ENCODE measurements around the gene ETV3L.

Gene ETV3L

DNA sequence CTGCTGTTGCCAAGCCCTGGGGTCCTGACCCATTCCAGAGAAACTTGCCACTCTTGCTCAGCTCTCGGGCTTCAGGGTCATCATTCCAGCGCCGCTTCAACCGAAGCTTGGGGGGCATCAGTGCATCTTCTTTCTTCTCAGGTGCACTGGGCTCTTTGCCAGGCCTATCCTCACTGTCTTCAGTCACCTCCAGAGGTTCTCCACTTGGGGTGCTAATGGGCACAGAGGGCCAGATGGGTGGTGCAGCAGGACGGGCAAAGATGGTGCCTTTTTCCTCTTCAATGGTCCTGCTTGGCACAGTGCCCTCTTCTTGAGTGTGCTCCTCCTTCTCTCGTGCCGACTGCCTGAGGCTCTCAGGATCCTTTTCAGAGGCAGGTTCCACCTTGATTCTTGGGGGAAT is 25.2 kb upstream of the ETV3L start:
- Histone ChIP-seq H3K36me3 (ENCODE audit: control insufficient read depth, insufficient read depth, low read length) (peaks cover 17% of the 10 kb centered on the region), H3K9ac (ENCODE audit: low read depth, low read length) (no peak overlapping the region), H3K4me3 (ENCODE audit: low read depth, low read length) (no peak overlapping the region), H3K4me1 (ENCODE audit: control insufficient read depth, insufficient read depth, low read length) (no peaks in the 10 kb centered on the region), H3K27me3 (ENCODE audit: control insufficient read depth, insufficient read depth, low read length) (no peaks in the 10 kb centered on the region), H3K9me3 (ENCODE audit: control insufficient read depth, insufficient read depth, low read length) (no peaks in the 10 kb centered on the region)

DNA sequence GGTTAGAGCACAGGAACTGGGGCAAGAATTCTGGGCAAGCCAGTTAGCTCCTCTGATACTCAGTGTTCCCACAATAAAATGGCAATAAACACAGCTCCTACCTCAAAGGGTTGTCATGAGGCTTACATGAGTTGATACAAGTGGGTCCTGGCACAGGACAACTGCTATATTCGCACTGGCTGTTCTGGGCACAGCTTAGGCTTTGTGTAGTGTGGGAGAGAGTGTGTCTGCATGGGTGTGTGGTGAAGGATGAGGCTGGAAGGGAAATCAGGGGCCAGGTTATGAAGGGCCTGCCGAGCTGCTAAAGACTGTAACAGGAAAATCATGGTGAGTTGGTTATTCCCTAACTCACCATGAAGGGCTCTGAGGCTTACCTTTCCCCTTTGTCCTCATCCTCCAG is 19.8 kb upstream of the ETV3L start:
- H3K4me3 ChIP-seq (ENCODE audit: low read depth, low read length), result no peak overlapping the region

DNA sequence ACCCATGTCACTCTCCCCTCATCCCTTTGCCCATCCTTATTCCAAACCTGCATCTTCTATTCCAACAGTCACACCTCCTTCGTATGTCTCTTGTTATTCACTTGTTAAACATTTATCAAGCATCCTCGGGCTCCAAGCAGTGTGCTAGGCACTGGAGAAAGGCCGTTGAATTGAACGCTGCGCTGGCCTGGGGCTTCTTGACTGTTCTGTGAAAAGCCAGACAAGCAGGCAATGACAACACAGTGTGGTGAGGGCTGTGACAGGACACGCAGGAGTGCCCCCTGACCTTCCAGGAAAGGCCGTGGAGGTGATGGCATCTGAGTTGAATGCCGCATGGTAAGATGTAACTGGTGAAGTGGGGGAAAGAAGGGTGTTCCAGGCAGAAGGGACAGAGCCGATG is 19.4 kb upstream of the ETV3L start:
- no peak overlapping the region for H3K9ac ChIP-seq (ENCODE audit: low read depth, low read length)
- H3K9me3 ChIP-seq (ENCODE audit: control insufficient read depth, insufficient read depth, low read length), result no peaks in the 10 kb centered on the region

More for the DNA sequence above, 19.8 kb upstream of the ETV3L start:
- H3K9me3 ChIP-seq (ENCODE audit: control insufficient read depth, insufficient read depth, low read length), result no peaks in the 10 kb centered on the region
- peaks cover 23% of the 10 kb centered on the region for H3K4me1 ChIP-seq (ENCODE audit: control insufficient read depth, insufficient read depth, low read length)
- no peak overlapping the region for H3K9ac ChIP-seq (ENCODE audit: low read depth, low read length)
- H3K36me3 ChIP-seq (ENCODE audit: control insufficient read depth, insufficient read depth, low read length), result peaks cover 4% of the 10 kb centered on the region
- H3K27me3 ChIP-seq (ENCODE audit: control insufficient read depth, insufficient read depth, low read length), result no peaks in the 10 kb centered on the region

DNA sequence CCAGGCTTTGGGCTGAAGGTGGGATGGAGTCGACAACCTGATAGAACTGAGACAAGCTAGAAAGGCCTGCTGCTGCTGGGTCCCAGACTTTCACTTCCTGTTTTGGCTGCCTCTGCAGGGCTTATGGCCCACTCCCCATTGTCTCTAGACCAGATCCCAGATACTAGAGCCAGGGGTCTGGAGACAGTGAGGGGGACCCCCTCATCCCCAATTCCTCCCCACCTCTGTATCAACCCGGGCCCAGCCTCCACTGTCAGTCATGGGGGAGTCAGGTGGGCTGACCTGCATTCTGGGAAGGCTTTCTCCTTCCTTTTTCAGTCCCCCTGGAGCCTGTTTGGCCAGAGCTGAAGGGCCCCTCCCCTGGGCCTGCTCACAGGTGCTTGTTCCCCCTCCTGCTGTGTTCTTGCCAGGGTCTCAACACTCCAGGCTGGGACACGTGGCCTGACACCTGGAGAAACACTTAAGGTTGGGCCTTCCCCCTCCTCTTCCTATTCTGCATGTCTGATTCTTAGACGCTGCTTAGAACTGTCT is 18.0 kb upstream of the ETV3L start:
- Histone ChIP-seq H3K9me3 (ENCODE audit: control insufficient read depth, insufficient read depth, low read length) (no peaks in the 10 kb centered on the region), H3K9ac (ENCODE audit: low read depth, low read length) (no peak overlapping the region), H3K36me3 (ENCODE audit: control insufficient read depth, insufficient read depth, low read length) (no peaks in the 10 kb centered on the region), H3K27me3 (ENCODE audit: control insufficient read depth, insufficient read depth, low read length) (no peaks in the 10 kb centered on the region), H3K4me1 (ENCODE audit: control insufficient read depth, insufficient read depth, low read length) (peaks cover 25% of the 10 kb centered on the region), H3K4me3 (ENCODE audit: low read depth, low read length) (no peak overlapping the region)

More for the DNA sequence above, 19.4 kb upstream of the ETV3L start:
- Histone ChIP-seq H3K4me1 (ENCODE audit: control insufficient read depth, insufficient read depth, low read length) (peaks cover 23% of the 10 kb centered on the region), H3K27me3 (ENCODE audit: control insufficient read depth, insufficient read depth, low read length) (no peaks in the 10 kb centered on the region), H3K36me3 (ENCODE audit: control insufficient read depth, insufficient read depth, low read length) (peaks cover 4% of the 10 kb centered on the region), H3K4me3 (ENCODE audit: low read depth, low read length) (no peak overlapping the region)

DNA sequence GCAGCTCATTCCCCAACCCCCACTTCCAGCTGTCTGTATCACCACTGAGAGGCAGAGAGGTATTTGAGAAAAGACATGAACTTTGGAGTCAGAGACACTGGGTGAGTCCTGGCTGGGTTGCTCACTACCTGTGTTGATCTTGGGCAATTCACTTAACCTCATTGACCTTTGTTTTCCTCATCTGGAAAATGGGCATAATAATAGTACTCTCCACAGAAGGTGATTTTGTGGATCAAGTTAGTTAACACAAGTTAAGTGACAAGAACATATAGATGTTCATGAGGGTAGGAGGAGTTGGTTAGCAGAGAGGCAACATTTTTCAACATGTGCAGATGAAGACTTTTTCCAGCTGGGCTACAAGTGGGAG is 17.1 kb upstream of the ETV3L start:
- Histone ChIP-seq H3K4me1 (ENCODE audit: control insufficient read depth, insufficient read depth, low read length) (peaks cover 25% of the 10 kb centered on the region), H3K36me3 (ENCODE audit: control insufficient read depth, insufficient read depth, low read length) (no peaks in the 10 kb centered on the region), H3K9ac (ENCODE audit: low read depth, low read length) (no peak overlapping the region), H3K27me3 (ENCODE audit: control insufficient read depth, insufficient read depth, low read length) (peaks cover 4% of the 10 kb centered on the region), H3K9me3 (ENCODE audit: control insufficient read depth, insufficient read depth, low read length) (no peaks in the 10 kb centered on the region), H3K4me3 (ENCODE audit: low read depth, low read length) (no peak overlapping the region)

DNA sequence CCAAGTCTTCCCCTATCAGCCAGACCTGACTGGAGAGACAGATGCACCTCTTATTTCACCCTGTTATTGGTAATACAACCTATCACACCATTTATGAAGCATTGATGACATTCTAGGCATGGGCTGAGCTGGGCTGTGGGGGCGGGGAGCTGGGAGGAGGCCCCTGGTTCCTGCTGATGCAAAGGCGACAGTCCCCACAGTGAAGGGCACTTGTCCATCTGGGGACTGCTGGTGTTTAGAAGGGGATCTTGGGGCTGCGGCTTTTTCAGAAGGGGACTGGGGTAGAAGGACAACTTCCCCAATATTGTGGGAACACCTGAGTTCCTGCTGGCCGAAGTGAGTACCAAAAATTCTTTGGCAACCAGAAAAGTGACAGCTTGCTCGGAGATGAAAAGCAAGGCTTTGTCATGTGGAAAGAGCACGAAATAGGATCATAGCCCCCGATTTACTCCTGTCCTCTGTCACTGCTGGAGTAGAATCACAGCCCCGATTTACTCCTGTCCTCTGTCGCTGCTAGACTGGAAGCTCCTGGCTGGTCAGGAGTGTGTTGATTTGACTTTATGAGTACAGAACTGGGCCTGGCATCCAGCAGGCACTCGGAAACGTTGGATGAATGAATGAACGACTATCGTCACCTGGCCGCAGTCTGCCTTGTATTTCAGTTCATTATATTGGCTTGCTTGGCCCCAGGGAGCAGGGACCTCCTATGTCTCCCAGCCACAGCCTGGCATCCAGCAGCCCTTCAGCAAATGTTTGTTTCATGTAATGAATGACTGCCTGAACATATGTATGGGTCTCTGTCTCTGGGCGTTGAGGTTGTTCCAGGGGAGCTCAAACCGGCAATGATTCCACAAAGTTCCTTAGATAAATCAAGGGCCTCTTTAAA is 16.5 kb upstream of the ETV3L start:
- Histone ChIP-seq H3K4me3 (ENCODE audit: low read depth, low read length) (no peak overlapping the region), H3K27me3 (ENCODE audit: control insufficient read depth, insufficient read depth, low read length) (peaks cover 6% of the 10 kb centered on the region), H3K9me3 (ENCODE audit: control insufficient read depth, insufficient read depth, low read length) (no peaks in the 10 kb centered on the region), H3K4me1 (ENCODE audit: control insufficient read depth, insufficient read depth, low read length) (peaks cover 25% of the 10 kb centered on the region), H3K36me3 (ENCODE audit: control insufficient read depth, insufficient read depth, low read length) (no peaks in the 10 kb centered on the region), H3K9ac (ENCODE audit: low read depth, low read length) (no peak overlapping the region)

DNA sequence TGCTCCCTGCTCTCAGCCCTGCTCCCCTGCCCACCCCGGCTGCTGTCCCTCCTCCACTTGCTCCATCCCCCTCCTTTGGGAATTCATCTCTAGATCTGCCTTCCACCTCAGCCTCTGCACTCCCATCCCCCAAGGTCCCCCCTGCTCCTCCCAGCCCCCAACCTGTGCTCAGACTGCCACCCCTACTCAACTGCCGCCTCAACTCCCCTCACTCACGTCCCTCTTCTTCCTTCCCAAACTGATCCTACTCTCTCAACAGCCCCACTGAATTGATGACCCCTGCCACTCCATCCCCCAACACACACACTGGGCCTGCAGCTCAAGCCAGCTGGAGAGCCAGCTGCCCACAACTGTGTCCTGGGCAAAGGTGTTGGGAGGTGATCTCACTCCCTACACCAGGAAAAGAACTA is 15.8 kb upstream of the ETV3L start:
- Histone ChIP-seq H3K9me3 (ENCODE audit: control insufficient read depth, insufficient read depth, low read length) (no peaks in the 10 kb centered on the region), H3K4me3 (ENCODE audit: low read depth, low read length) (no peak overlapping the region), H3K4me1 (ENCODE audit: control insufficient read depth, insufficient read depth, low read length) (peaks cover 25% of the 10 kb centered on the region), H3K36me3 (ENCODE audit: control insufficient read depth, insufficient read depth, low read length) (no peaks in the 10 kb centered on the region), H3K27me3 (ENCODE audit: control insufficient read depth, insufficient read depth, low read length) (peaks cover 6% of the 10 kb centered on the region), H3K9ac (ENCODE audit: low read depth, low read length) (no peak overlapping the region)

DNA sequence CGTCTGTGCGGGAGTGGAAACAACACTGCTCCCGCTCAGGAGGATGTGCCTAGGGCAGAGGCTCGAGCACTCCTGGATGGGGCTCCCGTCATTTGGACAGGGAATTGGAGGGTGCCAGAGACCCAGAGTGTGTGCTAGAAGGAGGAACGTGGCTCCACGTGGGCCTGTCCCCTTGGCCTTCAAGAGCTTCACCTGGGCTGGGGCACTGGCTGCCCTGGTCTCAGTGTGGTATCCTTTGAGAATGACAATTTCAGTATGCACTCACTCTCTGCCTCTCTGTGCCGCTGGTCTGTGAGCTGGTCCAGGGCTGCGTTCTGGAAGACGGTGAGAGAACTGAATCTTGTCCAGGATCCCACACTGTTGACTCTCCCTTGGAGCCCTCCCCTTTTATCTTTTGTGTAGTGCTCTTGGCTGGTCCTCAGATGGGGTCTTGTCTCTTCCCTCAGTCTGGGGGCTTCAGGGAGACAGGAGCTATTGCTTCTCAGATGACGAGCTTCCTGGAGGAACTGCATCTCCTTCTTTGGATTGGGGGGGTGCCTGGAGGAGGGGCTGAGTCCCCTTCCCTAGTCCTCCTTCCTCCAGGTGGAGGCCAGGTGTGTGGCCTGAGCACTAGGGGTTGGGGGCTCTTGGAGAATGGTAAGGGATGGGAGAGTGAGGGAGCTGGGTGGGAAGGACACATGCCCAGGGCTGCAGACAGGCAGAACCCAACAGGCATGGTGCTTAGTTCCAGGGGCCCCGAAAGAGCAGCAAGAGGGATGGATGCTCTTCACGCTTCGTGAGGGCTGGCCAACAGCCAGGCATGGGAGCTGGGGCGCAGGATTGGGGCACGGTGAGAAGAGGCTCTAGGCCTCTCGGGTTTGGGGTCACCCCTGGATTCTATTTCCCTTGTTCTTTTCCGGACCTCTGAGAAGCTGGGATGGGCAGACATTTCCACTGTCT is 14.8 kb upstream of the ETV3L start:
- Histone ChIP-seq H3K4me1 (ENCODE audit: control insufficient read depth, insufficient read depth, low read length) (peaks cover 25% of the 10 kb centered on the region), H3K27me3 (ENCODE audit: control insufficient read depth, insufficient read depth, low read length) (peaks cover 6% of the 10 kb centered on the region), H3K9ac (ENCODE audit: low read depth, low read length) (no peak overlapping the region), H3K36me3 (ENCODE audit: control insufficient read depth, insufficient read depth, low read length) (no peaks in the 10 kb centered on the region), H3K4me3 (ENCODE audit: low read depth, low read length) (no peak overlapping the region), H3K9me3 (ENCODE audit: control insufficient read depth, insufficient read depth, low read length) (no peaks in the 10 kb centered on the region)

DNA sequence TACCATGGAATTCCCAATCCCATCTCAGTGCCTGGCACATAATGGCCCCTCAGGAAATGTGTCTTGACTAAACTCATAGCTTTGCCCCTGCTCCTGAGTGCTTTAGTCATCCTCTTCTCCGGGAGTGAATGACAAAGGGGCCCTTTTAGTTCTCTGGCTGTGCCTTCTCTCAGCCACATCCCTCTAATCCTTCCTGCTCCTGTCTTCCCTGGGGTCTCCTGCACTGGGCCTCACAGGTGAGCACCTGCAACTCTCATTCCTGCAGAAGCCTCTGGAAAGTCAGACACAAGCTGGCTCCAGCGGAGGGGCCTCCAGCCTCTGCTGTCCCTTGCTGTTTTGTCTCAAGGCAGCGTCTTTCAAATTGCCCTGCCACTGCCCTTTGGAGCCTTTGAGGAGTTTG is 14.0 kb upstream of the ETV3L start:
- Histone ChIP-seq H3K9ac (ENCODE audit: low read depth, low read length) (no peak overlapping the region), H3K4me3 (ENCODE audit: low read depth, low read length) (no peak overlapping the region), H3K9me3 (ENCODE audit: control insufficient read depth, insufficient read depth, low read length) (no peaks in the 10 kb centered on the region), H3K4me1 (ENCODE audit: control insufficient read depth, insufficient read depth, low read length) (peaks cover 25% of the 10 kb centered on the region), H3K36me3 (ENCODE audit: control insufficient read depth, insufficient read depth, low read length) (no peaks in the 10 kb centered on the region), H3K27me3 (ENCODE audit: control insufficient read depth, insufficient read depth, low read length) (peaks cover 9% of the 10 kb centered on the region)

DNA sequence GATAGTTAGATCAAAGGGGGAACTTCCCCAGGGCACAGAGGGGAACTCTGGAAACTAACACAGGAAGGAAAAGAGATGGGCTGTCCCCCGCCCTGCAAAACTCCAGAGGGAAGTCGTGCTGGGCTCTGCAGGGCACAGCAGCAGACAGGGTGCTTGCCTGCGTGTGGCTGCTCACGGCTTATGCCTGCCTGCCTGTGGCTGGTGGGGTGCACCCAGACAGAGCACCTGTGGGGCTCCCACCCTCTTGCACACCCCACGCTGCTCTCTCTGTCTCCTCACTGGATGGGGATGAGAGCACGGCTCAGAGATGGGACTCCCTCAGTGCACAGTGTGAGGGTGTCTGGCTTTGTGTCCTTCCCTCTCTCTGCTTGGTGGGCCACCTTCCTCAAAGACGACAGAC is 13.5 kb upstream of the ETV3L start:
- Histone ChIP-seq H3K9ac (ENCODE audit: low read depth, low read length) (no peak overlapping the region), H3K4me3 (ENCODE audit: low read depth, low read length) (no peak overlapping the region), H3K4me1 (ENCODE audit: control insufficient read depth, insufficient read depth, low read length) (peaks cover 26% of the 10 kb centered on the region), H3K36me3 (ENCODE audit: control insufficient read depth, insufficient read depth, low read length) (no peaks in the 10 kb centered on the region), H3K9me3 (ENCODE audit: control insufficient read depth, insufficient read depth, low read length) (no peaks in the 10 kb centered on the region), H3K27me3 (ENCODE audit: control insufficient read depth, insufficient read depth, low read length) (peaks cover 14% of the 10 kb centered on the region)

DNA sequence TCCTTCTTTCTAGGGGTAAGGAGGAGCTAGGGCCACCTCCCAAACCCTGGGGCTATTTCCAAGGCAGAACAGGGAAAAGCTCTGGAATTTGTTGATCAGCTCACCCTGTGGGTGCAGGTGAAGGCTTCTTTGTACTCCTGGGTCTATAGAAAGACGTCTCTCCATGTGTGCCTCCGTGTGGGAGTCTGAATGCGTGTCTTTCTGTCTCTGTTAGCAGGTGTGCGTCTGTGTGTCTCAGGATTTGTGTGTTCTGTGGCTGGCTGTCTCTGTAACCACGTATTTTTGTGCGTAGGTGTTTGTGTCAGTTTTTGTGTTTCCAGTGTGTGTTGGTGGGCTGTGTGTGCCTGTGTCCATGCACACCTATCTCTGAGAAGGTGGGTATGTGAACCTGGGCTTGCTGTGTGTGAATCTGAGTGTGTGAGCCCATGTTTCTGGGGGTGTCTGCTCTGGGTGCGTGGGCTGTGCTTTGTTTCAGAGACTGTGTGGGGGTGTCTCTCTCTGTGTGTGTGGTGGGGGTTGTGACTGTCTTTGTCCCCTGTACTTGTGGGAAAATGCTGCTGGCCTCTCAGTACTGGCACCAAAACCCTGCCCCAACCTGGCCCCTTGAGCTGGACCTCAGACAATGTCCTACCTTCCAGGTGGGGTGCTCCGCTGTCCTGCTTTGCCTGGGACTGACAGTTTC is 12.7 kb upstream of the ETV3L start:
- no peak overlapping the region for H3K9ac ChIP-seq (ENCODE audit: low read depth, low read length)
- H3K36me3 ChIP-seq (ENCODE audit: control insufficient read depth, insufficient read depth, low read length), result no peaks in the 10 kb centered on the region
- peaks cover 26% of the 10 kb centered on the region for H3K4me1 ChIP-seq (ENCODE audit: control insufficient read depth, insufficient read depth, low read length)
- no peaks in the 10 kb centered on the region for H3K9me3 ChIP-seq (ENCODE audit: control insufficient read depth, insufficient read depth, low read length)
- no peak overlapping the region for H3K4me3 ChIP-seq (ENCODE audit: low read depth, low read length)
- H3K27me3 ChIP-seq (ENCODE audit: control insufficient read depth, insufficient read depth, low read length), result peaks cover 19% of the 10 kb centered on the region

All from iPS-15b (cell line).